Hippocampal formation (tissue), 2 donors: ENCODE results near the gene UGDH.

Experiments
- DNase-seq, 2 donors: peaks; one replicate each; lab custom pipeline; 2025; lab: John Stamatoyannopoulos, UW

Gene UGDH

GRCh38 chr4:39452153-39452859 lies 74.9 kb downstream of the UGDH start:
- no peak for DNase-seq

- DNase-seq, result no peak
Observed at GRCh38 chr4:39451423-39452023, 75.7 kb downstream of the UGDH start.

GRCh38 chr4:39450618-39451017 lies 76.6 kb downstream of the UGDH start:
- DNase-seq, result no peak
